Activated CD4-positive, alpha-beta memory T cell treated with anti-CD3 and anti-CD28 coated beads, Interleukin-2, amount 10 ng/mL, durations not matched to agents 7 days and 5 days (primary cell): ENCODE results near the gene MRPL16. TPM values are rescaled to one million over a fixed set of nuclear protein-coding genes. Genes with fewer than 3 reads are reported as not detected.

Source experiments
- total RNA-seq, 2 experiments: library from RNA; stranded (reverse); gene quantifications; one replicate each; pipeline ENCODE4 v1.2.3, GENCODE V29; 2021

Gene MRPL16
- total RNA-seq, 2 experiments from 2014 or later, result 77.0 to 77.7 TPM

Other genes with a start within 250 kb of the MRPL16 start
- gene OSBP, start 195.0 kb downstream of the MRPL16 start, total RNA-seq, result 10 to 100 TPM; 40.4 to 41.5 TPM
- 10 to 100 TPM; 56.4 to 56.8 TPM for gene PATL1, start 141.7 kb downstream of the MRPL16 start, total RNA-seq
- not detected for gene OR10V1, start 96.9 kb downstream of the MRPL16 start, total RNA-seq
- gene STX3, start 55.4 kb downstream of the MRPL16 start, total RNA-seq, result 10 to 100 TPM; 89.1 to 92.3 TPM
- not detected for gene CBLIF, start 34.7 kb upstream of the MRPL16 start, total RNA-seq
- gene TCN1, start 55.7 kb upstream of the MRPL16 start, total RNA-seq, result not detected
- not detected for gene OOSP3, start 68.0 kb upstream of the MRPL16 start, total RNA-seq
- not detected for gene OOSP1, start 127.7 kb upstream of the MRPL16 start, total RNA-seq
- not detected for gene OOSP4A, start 153.3 kb upstream of the MRPL16 start, total RNA-seq
- not detected for gene OOSP4B, start 206.4 kb upstream of the MRPL16 start, total RNA-seq
- gene OOSP2, start 229.6 kb upstream of the MRPL16 start, total RNA-seq, result not detected
- gene MS4A3, start 245.9 kb upstream of the MRPL16 start, total RNA-seq, result not detected